HTERT RPE-1 (cell line): ENCODE data around the gene BCAS4.

Experiments used
- in situ Hi-C: fragments of 300-500 bp; cut with MboI; formaldehyde crosslinking; loops from 4 replicates; pipeline ENCODE4 v1.14.3; 2020; ENCODE audit warnings: low sequenced_read_pairs

Gene BCAS4

GRCh38 chr20:50901301-50901700, 106.4 kb downstream of the BCAS4 start:
- in situ Hi-C loops, result no loop called here

GRCh38 chr20:50903353-50904051, 108.6 kb downstream of the BCAS4 start:
- in situ Hi-C loops, result no loop called here

- in situ Hi-C loops, result no loop called here
Measured at GRCh38 chr20:50904067-50904570, 109.3 kb downstream of the BCAS4 start.

- in situ Hi-C loops, result no loop called here
Measured at GRCh38 chr20:50909413-50909812, 114.6 kb downstream of the BCAS4 start.

GRCh38 chr20:50911030-50911429, 116.2 kb downstream of the BCAS4 start:
- in situ Hi-C loops, result no loop called here

GRCh38 chr20:50911716-50912115, 116.9 kb downstream of the BCAS4 start:
- in situ Hi-C loops, result no loop called here

- in situ Hi-C loops, result no loop called here
Measured at GRCh38 chr20:50913690-50914375, 119.0 kb downstream of the BCAS4 start.

- in situ Hi-C loops, result no loop called here
Measured at GRCh38 chr20:50915424-50915823, 120.6 kb downstream of the BCAS4 start.

- in situ Hi-C loops, result no loop called here
Measured at GRCh38 chr20:50916257-50916656, 121.4 kb downstream of the BCAS4 start.

- in situ Hi-C loops, result no loop called here
Measured at GRCh38 chr20:50916934-50917333, 122.1 kb downstream of the BCAS4 start.

GRCh38 chr20:50918403-50918802, 123.5 kb downstream of the BCAS4 start:
- in situ Hi-C loops, result no loop called here

GRCh38 chr20:50919567-50919966, 124.7 kb downstream of the BCAS4 start:
- in situ Hi-C loops, result no loop called here

GRCh38 chr20:50920997-50921396, 126.1 kb downstream of the BCAS4 start:
- in situ Hi-C loops, result no loop called here

- in situ Hi-C loops, result no loop called here
Measured at GRCh38 chr20:50921803-50922501, 127.1 kb downstream of the BCAS4 start.

GRCh38 chr20:50924261-50924920, 129.5 kb downstream of the BCAS4 start:
- in situ Hi-C loops, result no loop called here

- in situ Hi-C loops, result no loop called here
Measured at GRCh38 chr20:50926530-50926929, 131.7 kb downstream of the BCAS4 start.
